DMS153 (cell line): ENCODE measurements around the gene COX7A2.
A peak's percentile ranks its signal among the peaks of the same experiment; 100 is the strongest.

Experiments
- DNase-seq: peaks from one replicate; lab custom pipeline; 2025; lab: John Stamatoyannopoulos, UW

Gene COX7A2

DNA sequence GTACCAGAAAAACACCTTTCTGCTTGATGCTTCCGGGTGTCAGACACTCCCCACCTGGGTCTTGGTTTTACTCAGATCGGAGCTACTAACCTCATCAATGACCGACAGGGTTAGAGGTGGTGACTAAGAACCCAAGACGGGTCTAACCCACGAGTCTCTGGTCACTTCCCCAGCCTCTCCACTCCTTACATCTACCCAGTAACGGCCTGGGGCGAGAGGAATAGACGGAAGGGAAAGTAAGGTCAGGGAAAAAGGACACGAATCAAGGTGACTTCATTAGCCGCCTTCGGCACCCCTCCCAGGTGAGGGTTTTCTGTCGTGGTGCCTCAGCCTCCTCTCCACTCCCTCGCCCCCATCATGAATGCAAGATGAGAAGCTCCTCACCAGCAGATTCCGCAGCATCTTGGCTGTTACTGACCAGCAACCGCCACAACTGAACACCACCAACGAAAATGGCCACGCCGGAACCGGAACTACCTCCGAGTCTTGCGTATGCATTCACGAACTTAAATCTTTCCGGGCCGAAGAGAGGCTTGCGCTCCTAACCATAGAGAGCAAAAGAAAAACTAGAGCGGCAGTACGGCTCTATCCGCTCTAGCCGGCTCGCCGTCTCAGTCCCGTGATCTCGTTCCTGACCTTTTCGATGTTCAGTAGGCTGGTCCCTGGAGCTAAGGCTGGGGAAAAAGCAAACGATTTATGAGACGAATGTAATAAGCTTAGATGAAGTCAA lies at the start of gene COX7A2:
TSS of gene COX7A2 (minus strand) at position 469 of the 730 bp plus-strand sequence. CDS start at position 402, 67 bp downstream.
- DNase-seq: peak; percentile 99

GRCh38 chr6:75292555-75292954 lies 49.0 kb upstream of the COX7A2 start:
- DNase-seq: no peak

- DNase-seq: no peak
Observed at GRCh38 chr6:75291744-75292143, 48.1 kb upstream of the COX7A2 start.

- DNase-seq: no peak
Observed at GRCh38 chr6:75291331-75291730, 47.7 kb upstream of the COX7A2 start.

DNA sequence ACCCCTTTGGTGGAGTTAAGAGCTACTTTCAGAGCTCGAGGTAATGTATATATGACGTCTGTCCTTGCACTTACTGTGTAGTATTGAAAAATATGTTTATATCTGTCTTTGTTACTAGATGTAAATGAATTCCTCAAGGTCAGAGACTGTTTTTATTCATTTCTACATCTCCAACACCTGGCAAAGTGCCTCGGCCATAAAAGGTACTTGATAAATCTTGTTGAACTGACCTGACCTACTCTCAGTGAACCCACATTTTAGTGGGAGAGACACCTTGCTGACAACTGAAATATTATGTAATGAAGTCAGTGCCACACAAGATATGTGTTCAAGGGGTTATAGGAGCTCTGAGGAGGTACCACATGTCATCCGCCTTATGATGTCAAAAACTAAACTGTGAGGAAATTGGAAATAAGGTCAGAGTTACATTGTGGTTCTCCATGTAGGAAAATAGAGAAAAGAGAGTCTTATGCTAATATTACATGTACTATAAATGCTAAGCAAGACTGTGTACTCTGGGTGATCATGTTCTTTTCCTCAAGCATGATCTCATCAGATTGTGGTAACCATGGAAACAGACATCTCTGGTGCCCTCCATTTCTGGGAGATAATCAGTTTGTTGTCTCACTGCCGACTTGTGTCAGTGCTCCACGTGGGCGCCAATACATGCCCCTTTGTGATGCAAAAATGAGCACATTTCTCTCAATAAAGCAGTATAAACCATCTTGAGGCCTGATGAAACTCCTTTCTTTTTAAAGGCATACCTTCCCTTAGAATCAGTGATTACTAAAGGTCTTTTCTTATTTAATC lies 46.7 kb upstream of the COX7A2 start:
- no peak for DNase-seq

DNA sequence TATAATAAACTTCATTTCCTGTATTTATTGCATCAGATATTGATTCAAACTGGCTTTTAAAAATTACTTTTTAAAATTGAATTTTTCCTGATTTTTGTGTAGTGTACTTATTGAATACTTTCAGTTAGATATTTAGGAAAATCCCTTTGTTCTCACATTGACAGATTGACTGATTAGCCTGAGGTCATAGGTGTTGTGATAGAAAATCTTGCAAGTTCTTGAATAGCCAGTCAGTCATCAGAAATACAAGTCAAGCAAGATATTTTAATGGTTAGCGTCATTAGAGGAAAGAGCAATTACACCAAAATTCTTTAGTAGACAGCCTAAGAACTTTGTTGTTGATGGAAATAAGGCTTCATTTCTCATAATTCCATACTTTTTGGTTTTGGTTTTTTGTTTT lies 44.4 kb upstream of the COX7A2 start:
- no peak for DNase-seq

DNA sequence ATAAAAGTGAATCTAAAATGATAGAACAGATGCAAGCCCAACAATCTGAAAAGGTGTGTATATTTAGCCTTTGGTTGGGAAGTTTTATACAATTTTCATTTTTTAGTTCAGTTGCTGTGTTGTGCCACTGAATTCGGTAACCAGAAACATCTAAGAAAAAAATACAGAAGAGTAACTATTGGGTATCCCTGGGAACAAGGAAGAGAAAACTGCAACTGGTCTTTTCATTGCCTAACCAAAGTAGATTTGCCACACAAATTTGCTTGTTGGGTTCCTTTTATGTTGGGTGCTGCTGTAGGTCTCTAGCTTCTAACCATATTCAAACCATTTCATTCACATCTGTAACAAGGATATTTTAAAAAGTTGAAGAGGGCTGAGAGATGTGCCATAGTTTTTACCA lies 43.8 kb upstream of the COX7A2 start:
- DNase-seq: no peak

GRCh38 chr6:75286955-75287354 lies 43.4 kb upstream of the COX7A2 start:
- no peak for DNase-seq

DNA sequence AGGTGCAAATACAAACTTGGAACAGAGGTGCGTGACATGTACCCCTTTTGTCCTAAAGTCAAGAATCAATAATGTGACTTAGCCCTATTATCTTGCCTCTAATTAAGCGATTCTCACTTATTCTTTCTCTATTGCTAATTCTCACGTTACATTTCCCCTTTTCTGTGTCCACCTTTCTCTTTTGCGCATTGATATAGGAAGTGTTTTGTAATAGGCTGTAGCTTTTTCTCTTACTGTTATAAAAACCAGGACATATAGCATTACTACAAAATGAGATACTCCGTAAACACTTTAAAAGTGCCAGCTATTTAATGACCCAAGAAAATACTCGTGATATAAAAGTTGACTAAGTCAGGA lies 41.7 kb upstream of the COX7A2 start:
- peak; percentile 36 for DNase-seq

- peak; percentile 100 for DNase-seq
Observed at GRCh38 chr6:75284632-75285282, 41.2 kb upstream of the COX7A2 start, which contains the start of gene TMEM30A. TSS of gene TMEM30A (minus strand) at chr6:75284792. CDS start at chr6:75284638, 154 bp downstream.

- no peak for DNase-seq
Observed at GRCh38 chr6:75283907-75284631, 40.5 kb upstream of the COX7A2 start.

DNA sequence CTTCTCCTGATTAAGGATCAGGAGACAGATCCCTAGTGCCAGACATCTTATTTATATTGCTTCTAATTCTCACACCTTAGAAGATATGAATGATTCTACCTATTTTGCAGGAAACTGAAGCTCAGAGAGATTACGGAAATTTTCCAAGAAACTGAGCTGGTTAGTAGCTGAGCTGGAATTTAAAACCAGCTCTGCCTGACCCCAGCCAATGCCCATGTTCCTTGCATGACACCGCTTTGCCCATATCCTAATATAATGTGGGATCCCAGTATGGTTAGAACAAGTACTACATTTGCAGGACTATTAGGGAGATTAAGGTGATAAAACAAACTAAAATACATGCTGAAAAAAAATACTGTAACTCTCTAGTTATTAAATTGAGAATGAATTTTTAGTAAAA lies 39.1 kb upstream of the COX7A2 start:
- no peak for DNase-seq

DNA sequence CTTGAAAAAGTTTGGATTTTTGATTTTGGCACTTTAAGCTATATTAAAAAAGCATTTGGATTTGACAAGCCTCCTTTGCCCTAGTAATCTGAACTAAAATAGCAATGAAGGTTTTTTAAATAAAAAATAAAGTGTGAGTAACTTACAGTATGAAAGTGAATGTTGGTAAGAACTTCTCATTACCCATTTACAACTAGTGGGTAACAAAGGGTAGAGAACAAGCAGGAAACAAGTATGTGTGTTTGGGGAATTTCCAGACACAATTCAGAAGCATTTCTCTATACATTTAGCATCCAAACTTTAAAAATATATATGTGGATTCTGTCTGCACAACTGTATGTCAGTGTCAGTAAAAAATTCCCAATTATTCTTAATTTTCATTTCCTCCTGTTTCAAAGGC lies 38.1 kb upstream of the COX7A2 start:
- DNase-seq: no peak

DNA sequence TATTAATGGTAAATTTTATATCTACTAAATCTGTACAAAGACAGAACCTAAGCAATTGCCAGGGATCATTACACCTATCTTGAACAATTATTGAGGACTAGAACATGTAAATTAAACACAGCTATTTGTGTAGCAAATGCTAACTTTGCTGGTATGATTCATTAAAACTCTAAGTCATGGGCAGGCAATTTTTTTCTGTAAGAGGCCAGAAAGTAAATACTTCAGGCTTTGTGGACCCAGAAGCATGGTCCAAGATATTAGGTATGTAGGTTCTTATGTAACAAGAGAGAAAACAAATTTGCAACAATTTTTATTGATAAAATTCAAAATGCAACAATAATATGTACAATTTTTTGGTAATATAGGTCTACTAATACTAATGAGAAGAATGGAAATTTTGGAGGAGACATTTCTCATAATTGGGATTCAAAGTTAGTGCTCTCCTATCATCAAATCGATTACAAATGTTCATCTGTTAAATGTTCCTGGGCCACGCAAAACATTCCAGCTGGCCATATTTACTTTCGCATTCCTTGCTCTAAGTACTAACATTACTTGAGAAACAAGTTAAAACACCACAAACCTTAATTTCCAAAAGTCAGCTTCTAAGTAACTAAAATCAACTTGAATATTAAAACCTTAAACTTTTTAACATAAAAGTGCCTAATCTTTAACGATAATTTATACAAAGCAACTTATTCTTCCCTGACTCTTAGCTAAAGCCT lies 36.7 kb upstream of the COX7A2 start:
- DNase-seq: no peak

GRCh38 chr6:75279418-75279817 lies 35.8 kb upstream of the COX7A2 start:
- DNase-seq: no peak

DNA sequence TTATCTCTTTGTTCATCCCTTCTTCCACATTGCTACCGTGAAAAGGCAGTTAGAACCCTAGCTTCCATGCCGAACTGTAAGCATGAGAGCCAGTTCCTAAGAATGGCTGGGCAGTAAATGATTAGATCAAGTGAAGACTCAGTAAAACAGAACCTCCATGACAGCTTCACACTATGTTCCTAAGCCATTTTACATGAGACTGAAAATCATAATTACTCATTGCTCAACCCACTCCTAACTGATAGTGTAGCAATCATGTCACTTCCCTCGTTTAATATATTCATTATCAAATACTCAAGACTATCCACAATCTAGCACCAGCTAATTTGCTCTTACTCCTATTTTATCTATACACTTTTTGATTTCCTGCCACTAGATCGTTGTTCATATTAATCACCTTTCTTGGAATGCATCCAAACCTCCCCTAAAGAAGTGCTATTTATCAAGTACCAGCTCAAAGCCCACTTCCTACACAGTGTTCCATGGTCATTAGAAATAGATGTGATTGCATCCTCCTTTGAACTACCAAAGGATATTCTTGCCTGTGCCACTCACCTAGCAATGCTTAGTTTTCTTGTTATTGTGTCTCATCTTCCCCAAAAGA lies 35.0 kb upstream of the COX7A2 start:
- DNase-seq: no peak

GRCh38 chr6:75275067-75275466 lies 31.5 kb upstream of the COX7A2 start:
- DNase-seq: no peak

GRCh38 chr6:75273009-75273408 lies 29.4 kb upstream of the COX7A2 start:
- DNase-seq: no peak

DNA sequence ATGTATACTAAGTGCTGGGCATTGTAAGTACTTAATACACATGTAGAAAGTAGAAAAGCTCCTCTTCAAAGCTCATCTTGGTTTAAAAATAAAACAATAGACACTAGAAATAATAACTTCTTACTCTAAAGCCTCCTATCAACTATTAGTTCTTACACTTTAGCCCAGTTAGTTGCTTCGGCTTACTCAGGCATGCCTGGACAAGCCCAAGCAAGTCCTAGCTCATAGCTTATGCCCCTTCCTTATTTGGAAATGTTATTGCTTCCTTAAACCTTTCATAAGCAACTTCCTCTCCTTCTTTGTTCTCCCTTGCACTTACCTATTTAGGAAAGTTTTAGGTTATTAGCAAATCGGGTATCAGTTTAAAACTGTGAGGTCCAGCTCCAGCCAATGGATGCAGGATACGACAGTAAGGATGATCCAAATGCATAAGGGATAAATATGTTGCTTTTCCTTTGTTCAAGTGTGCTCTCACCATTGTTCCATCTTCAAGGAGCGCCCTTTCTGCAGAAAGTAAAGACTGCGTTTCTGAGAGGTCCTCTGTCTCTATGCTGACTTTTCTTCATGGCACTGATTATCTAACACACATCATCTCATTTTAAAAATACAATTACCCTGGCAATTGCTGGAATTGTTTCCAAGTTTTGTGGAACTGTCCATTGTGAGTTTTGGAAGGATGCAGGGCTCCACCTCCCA lies 28.7 kb upstream of the COX7A2 start:
- DNase-seq: no peak

DNA sequence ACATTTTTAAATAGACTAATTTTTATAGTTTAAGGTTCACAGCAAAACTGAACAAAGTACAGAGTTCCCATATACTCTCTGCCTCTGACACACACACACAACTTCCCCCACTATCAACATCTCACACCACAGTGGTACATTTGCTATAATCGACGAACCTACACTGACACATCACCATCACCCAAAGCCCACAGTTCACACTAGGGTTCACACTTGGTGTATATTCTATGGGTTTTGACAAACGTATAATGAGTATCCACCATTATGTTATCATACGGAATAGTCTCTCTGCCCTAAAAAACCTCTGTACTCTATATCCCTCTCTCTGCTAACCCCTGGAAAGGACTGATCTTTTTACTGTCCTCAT lies 25.4 kb upstream of the COX7A2 start:
- DNase-seq: no peak
